Astrocyte (in vitro differentiated cells and primary cell): ENCODE data around the gene RAP1GAP. TPM values are rescaled to one million over a fixed set of nuclear protein-coding genes. Genes with fewer than 3 reads are reported as not detected.
"Not testable (repeated sequence)": the region's sequence is repeated elsewhere in the genome, so short reads cannot be mapped to it uniquely, and the experiment has no call there.

Experiments used
- DNase-seq: peaks from one replicate; pipeline ENCODE4 v3.0.0-alpha.2; 2010; ENCODE audit warnings: low read depth
- FAIRE-seq: peaks from 2 replicates; lab custom pipeline; 2011; peaks lifted over from hg19 to GRCh38; lab: Jason Lieb, UNC
- H2AFZ ChIP-seq: 2 replicates; pipeline ENCODE4 v1.6.0; 2012; ENCODE audit warnings: low read depth, low read length, inconsistent platforms
- H3K27ac ChIP-seq: 2 replicates; pipeline ENCODE4 v1.5.1; 2011; ENCODE audit warnings: low read depth, low read length, inconsistent platforms
- H3K27me3 ChIP-seq: 2 replicates; pipeline ENCODE4 v1.6.0; 2011; ENCODE audit warnings: low read length, inconsistent platforms; ENCODE audit not compliant: insufficient read depth
- H3K36me3 ChIP-seq: 2 replicates; pipeline ENCODE4 v1.5.1; 2011; ENCODE audit warnings: low read length, inconsistent platforms; ENCODE audit not compliant: insufficient read depth
- H3K4me1 ChIP-seq: 2 replicates; pipeline ENCODE4 v1.5.1; 2011; ENCODE audit warnings: low read length, inconsistent platforms; ENCODE audit not compliant: insufficient read depth
- H3K4me2 ChIP-seq: 2 replicates; pipeline ENCODE4 v1.6.0; 2012; ENCODE audit warnings: low read length, inconsistent platforms
- H3K4me3 ChIP-seq: 2 replicates; pipeline ENCODE4 v1.5.1; 2011; ENCODE audit warnings: low read depth, mild to moderate bottlenecking, low read length, inconsistent platforms; ENCODE audit not compliant: insufficient read depth
- H3K79me2 ChIP-seq: 2 replicates; pipeline ENCODE4 v1.6.0; 2012; ENCODE audit warnings: mild to moderate bottlenecking, low read length, inconsistent platforms; ENCODE audit not compliant: insufficient read depth
- H3K9ac ChIP-seq: 2 replicates; pipeline ENCODE4 v1.6.0; 2012; ENCODE audit warnings: mild to moderate bottlenecking, low read length, inconsistent platforms
- H3K9me3 ChIP-seq: 2 replicates; pipeline ENCODE4 v1.5.1; 2012; ENCODE audit warnings: low read depth, mild to moderate bottlenecking, low read length, inconsistent platforms; ENCODE audit not compliant: insufficient read depth
- H4K20me1 ChIP-seq: 2 replicates; pipeline ENCODE4 v1.6.0; 2012; ENCODE audit warnings: low read length, inconsistent platforms; ENCODE audit not compliant: insufficient read depth
- H3K27ac Mint-ChIP-seq: one replicate; pipeline ENCODE4 v1.8.0; 2021; ENCODE audit warnings: mild to moderate bottlenecking, mixed read lengths; ENCODE audit not compliant: unreplicated experiment
- H3K27me3 Mint-ChIP-seq: one replicate; pipeline ENCODE4 v1.8.0; 2021; ENCODE audit warnings: low read depth, mixed read lengths; ENCODE audit not compliant: unreplicated experiment
- H3K36me3 Mint-ChIP-seq: one replicate; pipeline ENCODE4 v1.8.0; 2021; ENCODE audit warnings: low read depth, mixed read lengths; ENCODE audit not compliant: unreplicated experiment
- H3K4me1 Mint-ChIP-seq: one replicate; pipeline ENCODE4 v1.8.0; 2021; ENCODE audit warnings: low read depth, mixed read lengths; ENCODE audit not compliant: unreplicated experiment
- H3K4me3 Mint-ChIP-seq: one replicate; pipeline ENCODE4 v1.8.0; 2021; ENCODE audit warnings: mild to moderate bottlenecking, moderate library complexity, mixed read lengths; ENCODE audit not compliant: unreplicated experiment
- H3K9me3 Mint-ChIP-seq: one replicate; pipeline ENCODE4 v1.8.0; 2021; ENCODE audit warnings: mild to moderate bottlenecking, mixed read lengths; ENCODE audit not compliant: unreplicated experiment
- CTCF ChIP-seq: IDR thresholded peaks from 2 replicates; pipeline ENCODE4 v1.5.1; 2011; ENCODE audit warnings: low read depth, mild to moderate bottlenecking, inconsistent platforms, low read length, moderate library complexity; ENCODE audit not compliant: insufficient read depth
- EZH2 ChIP-seq: IDR thresholded peaks from 2 replicates; pipeline ENCODE4 v1.6.1; 2012; ENCODE audit warnings: mild to moderate bottlenecking, low read length, inconsistent platforms; ENCODE audit not compliant: insufficient read depth
- total RNA-seq: library from RNA; stranded (reverse); gene quantifications from 2 replicates; pipeline ENCODE4 v1.2.1, GENCODE V29; 2021

Gene RAP1GAP
- total RNA-seq, 1 donor from 2014 or later, result 3.2 TPM

- peaks cover 7% of the 10 kb centered on the region for H3K4me1 ChIP-seq
- H3K79me2 ChIP-seq, result no peaks in the 10 kb centered on the region
- H3K4me2 ChIP-seq, result no peak overlapping the region
- Mint-ChIP-seq H3K27me3 (peaks cover 17% of the 10 kb centered on the region), H3K4me3 (no peak overlapping the region), H3K27ac (no peak overlapping the region), H3K36me3 (peaks cover 3% of the 10 kb centered on the region), H3K9me3 (peaks cover 2% of the 10 kb centered on the region), H3K4me1 (peaks cover 8% of the 10 kb centered on the region)
- no peak overlapping the region for H3K27ac ChIP-seq
- H3K9me3 ChIP-seq, result no peaks in the 10 kb centered on the region
- FAIRE-seq (no peak), DNase-seq (no peak)
- no peaks in the 10 kb centered on the region for H4K20me1 ChIP-seq
- H3K27me3 ChIP-seq, result no peaks in the 10 kb centered on the region
- no peak overlapping the region for H3K9ac ChIP-seq
- H3K4me3 ChIP-seq, result no peak overlapping the region
- H2AFZ ChIP-seq, result no peak overlapping the region
- H3K36me3 ChIP-seq, result no peaks in the 10 kb centered on the region
- TF ChIP-seq EZH2 (no peak), CTCF (no peak)
Observed at GRCh38 chr1:21633141-21633755, 35.9 kb downstream of the RAP1GAP start.

- Histone ChIP-seq H3K9me3 (no peaks in the 10 kb centered on the region), H3K27me3 (no peaks in the 10 kb centered on the region), H3K27ac (no peak overlapping the region), H3K4me1 (peaks cover 7% of the 10 kb centered on the region), H3K36me3 (no peaks in the 10 kb centered on the region), H3K4me2 (no peak overlapping the region), H3K9ac (no peak overlapping the region), H3K4me3 (no peak overlapping the region), H4K20me1 (no peaks in the 10 kb centered on the region), H3K79me2 (no peaks in the 10 kb centered on the region), H2AFZ (no peak overlapping the region)
- Mint-ChIP-seq H3K36me3 (peaks cover 3% of the 10 kb centered on the region), H3K4me3 (no peak overlapping the region), H3K4me1 (peaks cover 8% of the 10 kb centered on the region), H3K27me3 (peaks cover 17% of the 10 kb centered on the region), H3K27ac (no peak overlapping the region), H3K9me3 (peaks cover 2% of the 10 kb centered on the region)
- no peak for DNase-seq
- FAIRE-seq, result no peak
- TF ChIP-seq CTCF (no peak), EZH2 (no peak)
Observed at GRCh38 chr1:21631944-21632887, 36.9 kb downstream of the RAP1GAP start.

- FAIRE-seq, H3K79me2 ChIP-seq, H3K4me2 ChIP-seq, H2AFZ ChIP-seq, H3K9me3 Mint-ChIP-seq, H4K20me1 ChIP-seq, H3K27ac Mint-ChIP-seq, H3K9me3 ChIP-seq, H3K4me1 Mint-ChIP-seq, H3K27me3 ChIP-seq, DNase-seq, H3K27ac ChIP-seq, H3K4me3 Mint-ChIP-seq, H3K4me1 ChIP-seq, H3K9ac ChIP-seq, H3K36me3 ChIP-seq, H3K4me3 ChIP-seq, H3K36me3 Mint-ChIP-seq: not testable (repeated sequence)
- peaks cover 17% of the 10 kb centered on the region for H3K27me3 Mint-ChIP-seq
Observed at GRCh38 chr1:21631590-21631943, 37.6 kb downstream of the RAP1GAP start.
